SIG-M5 treated with dmso at 0.1 percent for 504 hours (cell line): Measurements from ENCODE around the gene MOK.
"Not testable (repeated sequence)": the region's sequence is repeated elsewhere in the genome, so short reads cannot be mapped to it uniquely, and the experiment has no call there.

Experiments
- DNase-seq: peaks from one replicate; lab custom pipeline; 2025; ENCODE audit not compliant: unreplicated experiment; lab: John Stamatoyannopoulos, UW

The MOK gene

DNA sequence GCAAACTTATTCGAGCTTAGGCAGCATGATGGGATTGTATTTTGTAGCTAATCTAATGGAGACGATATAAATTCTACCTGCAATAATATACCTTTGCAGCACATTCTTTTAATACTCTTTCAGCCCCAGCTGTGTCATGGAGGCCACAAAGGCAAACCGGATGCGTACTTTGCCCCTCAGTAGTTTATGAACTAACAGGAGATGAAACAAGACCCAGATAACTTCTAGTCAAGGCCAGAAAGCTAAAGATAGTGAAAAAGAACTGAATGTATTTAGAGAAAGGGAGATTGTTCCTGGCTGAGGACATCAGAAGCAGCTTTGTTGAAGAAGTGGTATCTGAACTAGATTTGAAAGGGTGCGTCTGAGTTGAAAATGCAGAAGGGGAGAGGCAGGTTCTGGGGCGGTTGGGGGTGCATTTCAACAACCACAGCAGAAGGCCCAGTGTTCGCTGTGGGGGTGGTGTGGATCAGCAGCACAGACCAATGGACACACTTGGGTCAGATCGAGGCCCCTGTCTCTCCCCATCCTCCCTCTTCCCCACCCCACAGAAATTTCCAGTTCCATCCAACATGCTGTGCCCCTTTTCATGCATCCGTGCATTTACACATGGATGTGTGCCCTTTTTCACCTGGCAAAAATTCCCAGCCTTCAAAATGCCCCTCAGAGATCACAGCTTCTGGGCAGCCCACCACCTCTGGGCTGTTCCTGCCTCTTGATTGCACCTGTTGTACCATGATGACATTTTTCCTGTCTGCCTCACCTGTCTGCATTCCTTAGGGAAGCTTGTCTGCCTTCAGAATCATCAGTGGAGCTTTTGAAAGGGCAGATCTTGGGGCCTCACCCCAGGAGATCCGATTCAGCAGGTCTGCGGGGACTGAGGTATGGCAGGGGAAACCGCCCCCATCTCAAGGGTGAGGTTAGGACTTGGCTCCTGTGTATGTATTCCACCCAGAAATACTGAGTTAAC lies 16.8 kb upstream of the MOK start:
- DNase-seq = no peak

- no peak for DNase-seq
Measured at GRCh38 chr14:102320671-102321455, 15.9 kb upstream of the MOK start.

DNA sequence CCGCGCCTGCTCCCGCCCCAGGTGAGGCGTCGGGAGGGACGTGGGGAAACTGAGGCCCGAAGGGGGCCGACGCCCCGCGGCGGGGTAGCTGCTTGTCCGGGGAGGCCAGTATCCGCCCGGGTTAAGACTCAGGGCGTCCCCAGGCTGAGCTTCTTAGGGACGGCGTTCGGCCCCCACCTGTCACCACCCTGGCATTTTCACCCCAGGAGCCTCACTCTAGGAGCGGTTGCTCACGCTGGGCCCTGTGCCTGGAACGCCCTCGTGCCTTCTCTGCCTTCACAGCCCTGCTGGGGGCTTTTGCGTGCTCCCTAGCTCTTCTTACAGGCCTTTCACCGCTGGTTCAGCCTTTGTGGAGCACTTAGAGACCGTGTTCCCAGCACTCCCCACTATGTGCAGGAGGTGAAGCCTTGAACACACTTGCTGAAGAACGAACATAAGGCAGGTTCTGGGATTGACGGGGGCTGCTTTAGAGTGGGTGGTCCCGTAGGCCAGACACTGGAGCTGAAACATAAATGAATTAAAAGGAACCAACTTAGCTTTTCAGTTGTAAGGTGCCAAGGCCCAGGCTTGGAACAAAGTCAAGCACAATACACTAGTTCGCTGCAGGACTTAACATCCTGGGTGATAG lies 15.2 kb upstream of the MOK start:
- DNase-seq = peak; percentile 22

GRCh38 chr14:102319351-102320032 lies 14.5 kb upstream of the MOK start, which contains the start of gene ZNF839:
Gene ZNF839, plus strand, starts transcription at chr14:102319746. Its CDS starts 20 bp downstream, at chr14:102319766.
- DNase-seq = peak; percentile 79

GRCh38 chr14:102318781-102319276 lies 13.9 kb upstream of the MOK start:
- no peak for DNase-seq

- peak; percentile 83 for DNase-seq
Measured at GRCh38 chr14:102317564-102318248, 12.7 kb upstream of the MOK start.

- peak; percentile 86 for DNase-seq
Measured at GRCh38 chr14:102316743-102317563, 12.0 kb upstream of the MOK start.

GRCh38 chr14:102316338-102316742 lies 11.4 kb upstream of the MOK start:
- DNase-seq = no peak

DNA sequence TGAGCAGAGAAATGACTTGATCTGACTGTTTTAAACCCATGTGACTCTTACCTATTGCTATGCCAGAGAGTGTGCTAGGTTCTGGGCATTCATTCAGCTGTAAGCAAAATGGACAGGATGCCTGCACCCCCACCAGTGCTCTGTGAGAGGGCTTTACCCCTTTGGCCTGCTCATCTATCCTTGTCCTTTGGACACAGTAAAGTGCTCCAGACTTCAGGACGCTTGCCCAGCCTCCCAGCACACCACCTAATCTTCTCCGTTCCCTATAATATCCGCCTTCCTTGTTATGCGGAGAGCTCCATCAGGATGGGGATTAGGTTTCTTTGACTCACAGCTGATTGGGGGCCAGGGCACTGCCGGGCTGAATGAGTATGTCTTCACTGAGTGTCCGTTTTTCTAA lies 10.2 kb upstream of the MOK start:
- no peak for DNase-seq

DNA sequence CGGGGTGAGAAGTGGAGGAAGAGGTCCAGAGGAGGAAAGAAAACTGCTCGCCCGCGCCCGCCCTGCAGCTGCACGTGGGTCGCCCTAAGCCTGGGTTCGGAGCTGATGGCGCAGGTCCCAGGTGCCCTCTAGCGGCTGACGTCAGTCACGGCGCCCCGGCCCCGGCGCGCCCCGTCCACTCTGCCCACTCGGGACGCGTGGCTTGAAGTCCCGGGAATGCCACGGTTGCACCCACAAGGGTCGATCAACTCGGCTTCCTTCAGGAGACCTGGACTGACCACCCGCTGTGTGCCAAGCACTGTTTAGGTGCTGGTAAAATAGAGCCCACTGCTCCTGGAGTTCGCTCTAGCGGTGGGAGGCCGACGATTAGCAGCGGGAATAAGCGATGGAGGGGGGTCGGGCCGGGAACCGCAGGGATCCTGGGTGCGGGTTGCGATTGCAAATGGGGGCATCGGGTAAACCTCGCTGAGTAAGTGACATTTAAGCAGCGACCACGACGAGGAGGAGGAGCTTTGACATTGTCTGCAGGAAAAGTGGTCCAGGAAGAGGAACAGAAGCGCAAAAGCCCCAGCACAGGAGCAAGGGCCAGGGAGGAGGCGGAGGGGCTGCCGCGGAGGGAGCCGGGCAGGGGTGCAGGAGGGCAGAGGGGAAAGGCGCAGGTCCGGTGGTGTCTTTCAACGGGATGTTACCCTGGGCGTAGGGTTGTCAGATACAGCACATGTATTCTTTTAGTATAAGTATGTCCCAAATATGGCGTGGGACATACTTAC lies 9.5 kb upstream of the MOK start:
- peak; percentile 83 for DNase-seq

GRCh38 chr14:102303664-102304063 lies 1.3 kb downstream of the MOK start:
- no peak for DNase-seq

DNA sequence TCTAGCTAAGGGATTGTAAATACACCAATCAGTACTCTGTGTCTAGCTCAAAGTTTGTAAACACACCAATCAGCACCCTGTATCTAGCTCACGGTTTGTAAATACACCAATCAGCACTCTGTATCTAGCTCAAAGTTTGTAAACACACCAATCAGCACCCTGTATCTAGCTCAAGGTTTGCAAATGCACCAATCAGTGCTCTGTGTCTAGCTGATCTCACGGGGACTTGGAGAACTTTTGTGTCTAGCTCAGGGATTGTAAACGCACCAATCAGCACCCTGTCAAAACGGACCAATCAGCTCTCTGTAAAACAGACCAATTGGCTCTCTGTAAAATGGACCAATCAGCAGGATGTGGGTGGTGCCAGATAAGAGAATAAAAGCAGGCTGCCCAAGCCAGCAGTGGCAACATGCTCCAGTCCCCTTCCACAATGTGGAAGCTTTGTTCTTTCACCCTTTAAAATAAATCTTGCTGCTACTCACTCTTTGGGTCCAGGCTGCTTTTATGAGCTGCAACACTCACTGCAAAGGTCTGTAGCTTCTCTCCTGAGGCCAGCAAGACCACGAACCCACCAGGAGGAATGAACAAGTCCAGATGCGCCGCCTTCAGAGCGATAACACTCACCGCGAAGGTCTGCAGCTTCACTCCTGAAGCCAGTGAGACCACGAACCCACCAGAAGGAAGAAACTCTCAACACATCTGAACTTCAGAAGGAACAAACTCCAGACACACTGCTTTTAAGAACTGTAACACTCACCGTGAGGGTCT lies 6.5 kb downstream of the MOK start:
- not testable (repeated sequence) for DNase-seq

DNA sequence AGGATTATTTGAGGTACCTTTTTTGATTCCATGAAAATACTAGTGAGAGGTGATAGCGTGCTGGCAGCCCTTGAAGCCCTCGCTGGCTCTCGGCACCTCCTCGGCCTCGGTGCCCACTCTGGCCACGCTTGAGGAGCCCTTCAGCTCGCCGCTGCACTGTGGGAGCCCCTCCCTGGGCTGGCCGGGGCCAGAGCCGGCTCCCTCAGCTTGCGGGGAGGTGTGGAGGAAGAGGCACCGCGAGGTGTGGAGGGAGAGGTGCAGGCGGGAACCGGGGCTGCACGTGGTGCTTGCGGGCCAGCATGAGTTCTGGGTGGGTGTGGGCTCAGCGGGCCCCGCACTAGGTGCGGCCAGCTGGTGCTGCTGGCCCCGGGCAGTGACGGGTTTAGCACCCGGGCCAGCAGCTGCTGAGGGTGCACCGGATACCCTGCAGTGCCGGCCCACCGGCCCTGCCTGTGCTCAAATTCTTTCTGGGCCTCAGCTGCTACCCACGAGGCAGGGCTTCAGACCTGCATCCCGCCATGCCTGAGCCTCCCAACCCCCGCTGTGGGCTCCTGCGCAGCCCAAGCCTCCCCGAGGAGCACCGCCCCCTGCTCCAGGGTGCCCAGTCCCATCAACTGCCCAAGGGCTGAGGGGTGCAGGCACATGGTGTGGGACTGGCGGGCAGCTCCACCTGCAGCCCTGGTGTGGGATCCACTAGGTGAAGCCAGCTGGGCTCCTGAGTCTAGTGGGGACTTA lies 7.4 kb downstream of the MOK start:
- no peak for DNase-seq

- no peak for DNase-seq
Measured at GRCh38 chr14:102295270-102295669, 9.7 kb downstream of the MOK start.

DNA sequence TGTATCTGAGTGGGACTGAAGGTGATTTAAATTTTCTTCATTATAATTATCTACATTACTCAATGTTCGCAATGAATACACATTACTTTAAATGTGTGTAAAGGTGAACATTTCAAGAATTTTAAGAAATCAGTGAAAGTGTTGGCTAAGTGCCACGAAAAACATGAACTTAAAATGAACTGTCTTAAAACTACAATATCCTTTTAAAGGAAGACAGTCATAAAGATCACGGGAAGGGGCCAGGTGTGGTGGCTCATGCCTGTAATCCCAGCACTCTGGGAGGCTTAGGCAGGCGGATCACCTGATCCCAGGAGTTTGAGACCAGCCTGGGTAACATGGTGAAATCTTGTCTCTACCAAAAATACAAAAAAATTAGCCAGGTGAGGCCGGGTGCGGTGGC lies 11.2 kb downstream of the MOK start:
- no peak for DNase-seq

GRCh38 chr14:102292441-102292840 lies 12.5 kb downstream of the MOK start:
- DNase-seq = no peak

DNA sequence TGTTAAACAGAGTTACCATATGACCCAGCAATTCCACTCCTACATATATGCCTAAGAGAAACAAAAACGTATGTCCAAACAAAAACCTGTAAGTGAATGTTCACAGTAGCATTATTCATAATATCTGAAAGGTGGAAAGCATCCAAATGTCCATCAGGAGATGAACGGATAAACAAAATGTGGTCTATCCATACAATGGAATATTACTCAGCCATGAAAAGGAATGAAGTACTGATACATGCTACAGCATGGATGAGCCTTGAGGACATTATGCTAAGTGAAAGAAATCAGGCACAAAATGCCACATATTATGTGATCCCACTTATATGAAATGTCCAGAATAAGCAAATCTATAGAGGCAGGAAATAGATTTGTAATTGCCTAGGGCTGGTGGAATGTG lies 16.8 kb downstream of the MOK start:
- no peak for DNase-seq
